ENCODE measurements around the gene TUBB4B.

TUBB4B gene

GRCh38 chr9:137240841-137241489 is at the start of gene TUBB4B:
Gene TUBB4B, plus strand, starts transcription at chr9:137241287. Its CDS starts 74 bp downstream, at chr9:137241361.
- DNase-seq = peak; percentile 99

DNA sequence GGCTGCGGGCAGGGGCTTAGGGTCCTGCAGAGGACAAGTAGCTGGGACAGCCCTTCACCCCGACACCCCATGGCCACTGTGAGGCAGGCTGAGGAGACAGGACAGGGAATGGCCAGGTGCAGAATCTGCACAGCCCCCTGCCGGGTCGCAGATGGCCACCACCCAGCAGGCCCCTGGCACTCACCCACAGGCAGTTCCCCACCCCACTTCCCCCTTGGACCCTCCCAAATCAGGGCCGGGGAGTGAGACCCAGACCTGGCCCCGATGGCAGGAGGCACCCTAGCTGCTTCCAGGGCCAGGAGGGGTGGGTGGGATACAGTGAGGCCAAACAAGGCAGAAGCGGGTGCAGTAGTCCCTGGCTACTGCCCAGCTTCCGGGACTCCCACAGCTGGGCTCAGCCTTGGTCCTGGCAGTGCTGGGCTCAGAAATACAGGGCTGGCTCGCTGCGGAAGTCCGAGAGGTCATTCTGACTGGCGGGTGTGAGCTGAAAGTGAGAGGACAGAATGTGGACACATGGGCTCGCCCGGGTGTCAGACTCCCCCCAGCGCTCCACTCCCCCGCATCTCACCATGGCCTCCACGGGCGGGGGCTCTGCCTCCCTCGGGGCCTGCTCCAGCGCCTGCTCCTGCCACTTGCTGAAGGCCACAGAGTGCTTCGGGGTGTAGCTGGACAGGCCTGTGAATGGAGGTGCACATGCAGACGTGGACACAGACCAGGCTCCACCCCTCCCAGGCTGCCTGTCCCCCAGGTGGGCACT is 49.2 kb upstream of the TUBB4B start:
- no peak for DNase-seq

DNA sequence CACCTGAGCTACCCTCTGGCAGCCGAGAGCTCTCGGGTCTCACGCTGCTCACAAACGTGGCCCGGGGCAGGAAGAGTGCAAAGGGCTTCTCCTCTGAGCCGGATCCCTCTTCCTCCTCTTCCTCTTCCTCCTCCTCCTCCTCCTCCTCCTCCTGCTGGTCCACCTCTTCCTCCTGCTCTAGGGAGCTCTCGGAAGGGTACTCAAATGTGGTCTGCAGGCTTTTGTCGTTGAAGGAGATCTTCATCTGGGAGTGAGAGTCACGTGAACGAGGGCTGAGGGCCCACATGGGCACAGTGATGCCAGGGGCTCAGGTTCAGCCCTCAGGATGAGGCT is 48.7 kb upstream of the TUBB4B start:
- no peak for DNase-seq

DNA sequence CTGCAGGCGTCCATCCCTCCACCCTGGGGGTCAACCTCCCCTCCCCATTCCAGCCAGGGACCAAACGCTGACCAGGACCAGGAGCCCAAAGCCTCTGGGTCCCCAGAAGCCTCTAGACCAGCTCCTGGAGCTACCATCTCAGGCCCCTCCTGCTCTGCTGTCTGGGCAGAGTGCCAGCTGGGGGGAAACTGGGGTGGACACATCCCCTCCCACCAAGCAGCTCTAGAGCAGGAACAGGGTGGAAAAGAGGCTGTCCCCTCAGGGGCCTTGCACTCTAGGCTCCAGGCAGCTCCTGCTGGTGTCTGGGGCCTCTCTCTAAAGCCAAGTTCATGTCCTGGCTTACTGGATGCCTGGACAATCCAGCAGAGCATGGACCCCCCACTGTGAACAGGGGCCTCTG is 48.2 kb upstream of the TUBB4B start:
- DNase-seq = no peak

DNA sequence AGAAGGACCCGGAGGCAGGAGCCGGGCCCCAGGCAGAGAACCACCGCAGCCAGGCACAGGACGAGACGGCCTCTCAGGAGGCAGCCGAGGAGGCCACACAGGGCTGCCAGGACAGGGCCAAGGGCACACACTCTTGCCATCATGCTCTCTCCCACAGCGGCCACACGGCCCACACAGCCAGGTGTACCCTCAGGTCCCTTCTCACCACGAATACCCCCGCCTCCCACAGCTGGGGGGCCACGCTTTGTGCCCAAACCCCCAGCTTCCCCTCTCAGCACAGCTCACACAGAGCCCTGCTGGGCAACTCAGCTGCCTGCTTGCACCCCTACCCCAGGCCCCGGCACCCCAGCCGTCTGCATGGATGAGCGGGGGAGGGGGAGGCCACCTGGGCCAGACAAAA is 47.3 kb upstream of the TUBB4B start:
- no peak for DNase-seq

- peak; percentile 23 for DNase-seq
These were observed 46.7 kb upstream of the TUBB4B start for GRCh38 chr9:137194388-137194787.

GRCh38 chr9:137194909-137195308 is 46.2 kb upstream of the TUBB4B start:
- DNase-seq = peak; percentile 89

- DNase-seq = peak; percentile 90
These were observed 45.4 kb upstream of the TUBB4B start for GRCh38 chr9:137195525-137196220.

- no peak for DNase-seq
These were observed 42.8 kb upstream of the TUBB4B start for GRCh38 chr9:137198051-137198901.

DNA sequence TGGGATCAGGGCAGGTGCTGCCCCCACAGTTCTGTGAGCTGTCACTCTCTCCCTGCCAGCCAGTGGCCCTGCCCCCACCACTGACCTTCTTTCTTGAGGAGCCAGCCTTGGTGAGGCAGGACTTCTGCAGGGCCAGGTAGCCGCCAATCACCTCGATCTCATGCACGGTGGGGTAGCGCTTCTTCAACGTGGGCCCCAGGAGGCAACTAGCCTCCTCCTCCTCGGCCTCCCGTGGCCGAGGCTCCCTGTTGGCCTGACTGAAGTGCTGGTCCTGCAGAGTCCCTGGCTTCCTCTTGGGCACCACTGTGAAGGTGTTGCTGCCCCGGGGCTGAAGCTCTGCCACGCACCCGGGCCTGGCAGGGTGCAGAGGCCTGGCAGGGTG is 42.2 kb upstream of the TUBB4B start:
- DNase-seq = no peak

DNA sequence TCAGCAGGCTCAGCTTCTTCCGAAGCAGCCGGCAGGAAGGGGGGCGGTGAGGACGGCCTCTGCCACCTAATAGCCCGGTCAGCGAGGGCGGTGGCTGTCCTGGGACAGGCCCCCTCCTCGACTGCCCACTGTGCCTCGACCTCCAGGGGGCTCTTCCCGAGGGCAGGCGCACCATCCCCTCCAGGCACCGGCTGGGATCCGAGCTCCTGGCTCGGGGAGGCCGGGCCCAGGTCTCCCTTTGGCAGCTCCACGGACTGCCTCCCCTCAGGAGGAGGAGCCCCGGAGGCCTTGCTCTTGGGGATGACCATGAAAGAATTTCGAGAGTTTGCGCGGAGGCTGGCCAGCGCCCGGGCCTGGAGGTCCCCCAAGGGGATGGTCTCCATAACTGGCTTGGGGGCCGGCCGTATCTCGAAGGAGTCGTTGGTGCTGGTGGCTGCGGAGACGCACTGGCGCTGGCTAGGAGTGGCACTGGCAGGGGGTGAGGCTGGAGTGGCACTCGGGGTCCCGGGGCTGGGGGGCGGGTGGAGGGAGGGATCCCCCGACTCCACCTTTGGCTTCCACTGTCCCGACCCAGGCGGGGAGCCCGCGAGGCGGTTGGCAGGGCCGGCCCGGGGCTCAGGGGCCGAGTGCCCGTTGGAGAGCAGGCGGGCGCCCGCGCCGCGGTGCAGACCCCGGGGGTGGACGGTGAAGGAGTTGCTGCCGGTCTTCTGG is 41.5 kb upstream of the TUBB4B start:
- DNase-seq = no peak

DNA sequence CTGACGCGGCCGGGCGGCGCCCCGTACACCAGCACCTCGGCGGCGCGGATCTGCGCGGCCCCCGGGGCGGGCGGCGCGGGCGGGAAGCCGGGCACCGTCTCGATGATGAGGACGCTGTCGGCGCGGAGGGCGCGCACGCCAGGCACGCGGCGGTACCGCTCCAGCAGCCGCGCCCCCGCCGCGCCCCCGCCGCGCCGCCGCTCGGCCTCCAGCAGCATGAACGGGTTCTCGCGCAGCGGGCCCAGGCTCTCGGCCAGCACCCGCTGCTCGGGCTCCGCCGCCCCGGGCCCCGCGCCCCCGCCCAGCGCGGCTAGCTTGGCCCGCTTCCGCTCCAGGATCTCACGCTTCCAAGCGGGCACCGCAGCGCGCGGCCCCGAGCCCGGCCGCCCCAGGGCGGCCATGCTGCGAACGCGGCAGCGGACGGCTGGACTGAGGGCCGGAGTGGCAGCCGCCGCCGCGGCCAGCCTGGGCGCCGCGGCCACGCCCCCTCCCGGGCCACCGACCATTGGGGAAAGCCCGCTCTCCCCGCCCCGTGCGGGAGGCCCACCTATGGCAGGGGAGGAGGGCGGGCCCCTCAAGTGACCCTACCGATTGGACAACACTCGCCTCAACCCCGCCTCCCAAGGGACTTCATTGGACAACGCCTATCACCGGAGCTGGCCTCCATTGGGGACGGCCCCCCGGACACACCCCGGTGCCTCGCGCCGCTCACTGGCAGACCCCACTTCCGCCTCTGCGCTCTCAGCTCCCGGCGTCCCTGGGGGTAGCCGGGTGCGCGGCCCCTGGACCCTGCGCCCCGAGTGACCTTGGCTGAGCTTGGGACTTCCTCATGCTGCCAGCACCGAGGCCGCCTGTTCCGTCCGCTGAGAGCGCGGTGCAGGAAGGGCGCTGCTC is 40.5 kb upstream of the TUBB4B start, which contains the start of gene TPRN:
TPRN (minus strand) TSS at position 431 of the 894 bp plus-strand sequence; CDS start at position 401, 30 bp downstream.
- DNase-seq = peak; percentile 98

DNA sequence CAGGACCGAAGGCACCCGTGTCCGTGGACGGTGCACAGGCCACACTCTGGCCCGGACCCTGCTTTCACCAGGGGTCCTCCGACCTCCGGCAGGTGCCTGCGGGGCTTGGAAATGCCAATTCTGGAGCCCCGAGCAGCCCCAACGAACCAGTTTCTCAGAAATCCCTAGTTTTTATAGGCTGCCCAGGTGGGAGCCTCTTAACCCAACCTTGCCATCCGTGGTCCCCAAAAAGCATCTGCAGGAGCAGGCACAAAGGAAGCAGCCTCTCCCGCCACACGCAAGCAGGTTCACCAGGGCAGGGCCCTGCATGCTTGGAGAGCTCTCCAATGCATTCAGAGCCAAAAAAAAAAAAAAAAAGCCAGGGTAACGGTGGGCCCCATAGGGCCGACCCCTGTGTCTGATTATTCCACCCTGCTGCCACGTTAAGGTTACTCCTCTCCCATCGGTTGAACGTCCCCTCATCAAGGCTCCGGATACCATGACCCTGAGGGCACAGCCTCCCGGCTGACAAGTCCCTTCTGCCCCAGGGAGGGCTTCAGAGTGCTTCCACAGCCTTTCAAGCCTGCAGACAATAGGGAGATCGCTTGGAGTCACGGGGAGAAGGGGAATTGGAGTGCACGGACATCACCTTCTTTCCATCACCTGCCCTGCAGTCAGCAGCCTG is 39.8 kb upstream of the TUBB4B start:
- DNase-seq = no peak

- no peak for DNase-seq
These were observed 38.1 kb upstream of the TUBB4B start for GRCh38 chr9:137202966-137203365.

- no peak for DNase-seq
These were observed 36.4 kb upstream of the TUBB4B start for GRCh38 chr9:137204731-137205125.

GRCh38 chr9:137205126-137206069 is 35.7 kb upstream of the TUBB4B start, which contains the start of the genes NDOR1 and TMEM203:
Gene NDOR1, plus strand, starts transcription at chr9:137205700. Its CDS starts 78 bp downstream, at chr9:137205778.
Gene TMEM203, minus strand, starts transcription at chr9:137205648. Its CDS starts 234 bp downstream, at chr9:137205414.
- peak; percentile 73 for DNase-seq

DNA sequence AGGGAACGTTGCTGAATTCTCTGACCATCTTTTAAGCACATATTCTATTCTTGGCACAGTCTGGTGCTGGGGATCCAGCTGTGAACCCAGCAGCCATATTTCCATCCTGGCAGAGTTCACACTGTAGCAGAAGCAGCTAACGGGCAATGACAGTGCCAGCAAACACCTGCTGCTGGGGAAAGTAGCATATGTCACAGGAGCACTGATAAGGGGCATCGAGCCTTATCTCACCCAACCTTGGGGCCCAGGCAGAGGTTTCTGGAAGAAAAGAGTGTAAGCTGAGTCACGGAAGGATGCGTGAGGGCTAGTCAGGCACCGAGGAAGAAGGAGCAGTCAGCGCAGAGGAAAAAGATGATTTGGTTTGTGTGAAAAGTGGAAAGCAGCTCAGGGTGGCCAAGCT is 34.5 kb upstream of the TUBB4B start:
- no peak for DNase-seq

GRCh38 chr9:137211532-137211931 is 29.6 kb upstream of the TUBB4B start:
- no peak for DNase-seq

GRCh38 chr9:137212520-137212919 is 28.6 kb upstream of the TUBB4B start:
- DNase-seq = no peak

All from DMS79 treated with DMSO at 0.1 percent for 48 hours (cell line).